GM10847 (cell line): ENCODE measurements around the gene GSE1.

Experiments used
- POLR2A ChIP-seq: IDR thresholded peaks from 2 replicates; pipeline ENCODE4 v1.6.1; 2011; ENCODE audit not compliant: insufficient read length; ENCODE audit errors: extremely low read depth

Gene GSE1

GRCh38 chr16:85582229-85582991 lies 30.7 kb upstream of the GSE1 start:
- no peak for TF ChIP-seq POLR2A

GRCh38 chr16:85583491-85584181 lies 29.5 kb upstream of the GSE1 start:
- TF ChIP-seq POLR2A = no peak

- no peak for TF ChIP-seq POLR2A
These were observed 28.9 kb upstream of the GSE1 start for GRCh38 chr16:85584267-85584666.

GRCh38 chr16:85584819-85585282 lies 28.3 kb upstream of the GSE1 start:
- TF ChIP-seq POLR2A = no peak

GRCh38 chr16:85585711-85586110 lies 27.4 kb upstream of the GSE1 start:
- TF ChIP-seq POLR2A = no peak

GRCh38 chr16:85586380-85587104 lies 26.6 kb upstream of the GSE1 start:
- no peak for TF ChIP-seq POLR2A

GRCh38 chr16:85587762-85588556 lies 25.2 kb upstream of the GSE1 start:
- no peak for TF ChIP-seq POLR2A

GRCh38 chr16:85588562-85589503 lies 24.3 kb upstream of the GSE1 start:
- no peak for TF ChIP-seq POLR2A

GRCh38 chr16:85589688-85590505 lies 23.2 kb upstream of the GSE1 start:
- no peak for TF ChIP-seq POLR2A

- TF ChIP-seq POLR2A = no peak
These were observed 22.7 kb upstream of the GSE1 start for GRCh38 chr16:85590506-85590832.

- TF ChIP-seq POLR2A = no peak
These were observed 21.7 kb upstream of the GSE1 start for GRCh38 chr16:85591381-85591780.

GRCh38 chr16:85592700-85593493 lies 20.2 kb upstream of the GSE1 start:
- no peak for TF ChIP-seq POLR2A
